ENCODE measurements around the gene OSBPL10.

Gene OSBPL10

GRCh38 chr3:31770822-31771326 is 210.2 kb downstream of the OSBPL10 start:
- FAIRE-seq (no peak), DNase-seq (ENCODE audit: insufficient read length, low spot score) (no peak)
- TF ChIP-seq POLR2AphosphoS5 (IDR thresholded peaks at IDR 0.05; ENCODE audit: low read depth, low read length) (no peak), POU2F2 (IDR thresholded peaks at IDR 0.05; ENCODE audit: low read depth, low read length) (no peak), PAX5 (IDR thresholded peaks at IDR 0.05; ENCODE audit: insufficient read depth, low read length, severe bottlenecking) (no peak), TAF1 (IDR thresholded peaks at IDR 0.05; ENCODE audit: low read depth, low read length) (no peak), POLR2A (IDR thresholded peaks at IDR 0.05; ENCODE audit: low read depth, low read length) (no peak), SPI1 (IDR thresholded peaks at IDR 0.05; ENCODE audit: low read depth, low read length) (no peak)

GRCh38 chr3:31768479-31769125 is 212.5 kb downstream of the OSBPL10 start:
- FAIRE-seq = no peak
- no peak for DNase-seq (ENCODE audit: insufficient read length, low spot score)
- TF ChIP-seq SPI1 (IDR thresholded peaks at IDR 0.05; ENCODE audit: low read depth, low read length) (no peak), POU2F2 (IDR thresholded peaks at IDR 0.05; ENCODE audit: low read depth, low read length) (no peak), POLR2AphosphoS5 (IDR thresholded peaks at IDR 0.05; ENCODE audit: low read depth, low read length) (no peak), PAX5 (IDR thresholded peaks at IDR 0.05; ENCODE audit: insufficient read depth, low read length, severe bottlenecking) (no peak), TAF1 (IDR thresholded peaks at IDR 0.05; ENCODE audit: low read depth, low read length) (no peak), POLR2A (IDR thresholded peaks at IDR 0.05; ENCODE audit: low read depth, low read length) (no peak)

GRCh38 chr3:31767920-31768319 is 213.1 kb downstream of the OSBPL10 start:
- DNase-seq (ENCODE audit: insufficient read length, low spot score) (no peak), FAIRE-seq (no peak)
- TF ChIP-seq SPI1 (IDR thresholded peaks at IDR 0.05; ENCODE audit: low read depth, low read length) (no peak), PAX5 (IDR thresholded peaks at IDR 0.05; ENCODE audit: insufficient read depth, low read length, severe bottlenecking) (no peak), POLR2AphosphoS5 (IDR thresholded peaks at IDR 0.05; ENCODE audit: low read depth, low read length) (no peak), POLR2A (IDR thresholded peaks at IDR 0.05; ENCODE audit: low read depth, low read length) (no peak), TAF1 (IDR thresholded peaks at IDR 0.05; ENCODE audit: low read depth, low read length) (no peak), POU2F2 (IDR thresholded peaks at IDR 0.05; ENCODE audit: low read depth, low read length) (no peak)

GRCh38 chr3:31766669-31767068 is 214.4 kb downstream of the OSBPL10 start:
- DNase-seq (ENCODE audit: insufficient read length, low spot score) (no peak), FAIRE-seq (no peak)
- TF ChIP-seq POLR2A (IDR thresholded peaks at IDR 0.05; ENCODE audit: low read depth, low read length) = no peak

GRCh38 chr3:31765871-31766270 is 215.2 kb downstream of the OSBPL10 start:
- no peak for DNase-seq (ENCODE audit: insufficient read length, low spot score)
- TF ChIP-seq POU2F2 (IDR thresholded peaks at IDR 0.05; ENCODE audit: low read depth, low read length) (no peak), POLR2AphosphoS5 (IDR thresholded peaks at IDR 0.05; ENCODE audit: low read depth, low read length) (no peak)
- no peak for FAIRE-seq

- DNase-seq (ENCODE audit: insufficient read length, low spot score) = no peak
- FAIRE-seq = no peak
These were observed 217.3 kb downstream of the OSBPL10 start for GRCh38 chr3:31763731-31764130.

GRCh38 chr3:31762888-31763351 is 218.1 kb downstream of the OSBPL10 start:
- no peak for FAIRE-seq
- no peak for TF ChIP-seq POLR2AphosphoS5 (IDR thresholded peaks at IDR 0.05; ENCODE audit: low read depth, low read length)
- TF ChIP-seq TAF1 (IDR thresholded peaks at IDR 0.05; ENCODE audit: low read depth, low read length) = no peak
- no peak for TF ChIP-seq PAX5 (IDR thresholded peaks at IDR 0.05; ENCODE audit: insufficient read depth, low read length, severe bottlenecking)
- TF ChIP-seq POU2F2 (IDR thresholded peaks at IDR 0.05; ENCODE audit: low read depth, low read length) = no peak
- no peak for TF ChIP-seq POLR2A (IDR thresholded peaks at IDR 0.05; ENCODE audit: low read depth, low read length)
- TF ChIP-seq SPI1 (IDR thresholded peaks at IDR 0.05; ENCODE audit: low read depth, low read length) = no peak
- no peak for DNase-seq (ENCODE audit: insufficient read length, low spot score)

More at GRCh38 chr3:31763731-31764130, 217.3 kb downstream of the OSBPL10 start:
- TF ChIP-seq POLR2AphosphoS5 (IDR thresholded peaks at IDR 0.05; ENCODE audit: low read depth, low read length) (no peak), SPI1 (IDR thresholded peaks at IDR 0.05; ENCODE audit: low read depth, low read length) (no peak), PAX5 (IDR thresholded peaks at IDR 0.05; ENCODE audit: insufficient read depth, low read length, severe bottlenecking) (no peak), TAF1 (IDR thresholded peaks at IDR 0.05; ENCODE audit: low read depth, low read length) (no peak), POLR2A (IDR thresholded peaks at IDR 0.05; ENCODE audit: low read depth, low read length) (no peak), POU2F2 (IDR thresholded peaks at IDR 0.05; ENCODE audit: low read depth, low read length) (no peak)

GRCh38 chr3:31762097-31762764 is 218.8 kb downstream of the OSBPL10 start:
- TF ChIP-seq POU2F2 (IDR thresholded peaks at IDR 0.05; ENCODE audit: low read depth, low read length) (no peak), PAX5 (IDR thresholded peaks at IDR 0.05; ENCODE audit: insufficient read depth, low read length, severe bottlenecking) (no peak), POLR2A (IDR thresholded peaks at IDR 0.05; ENCODE audit: low read depth, low read length) (no peak), POLR2AphosphoS5 (IDR thresholded peaks at IDR 0.05; ENCODE audit: low read depth, low read length) (no peak), TAF1 (IDR thresholded peaks at IDR 0.05; ENCODE audit: low read depth, low read length) (no peak), SPI1 (IDR thresholded peaks at IDR 0.05; ENCODE audit: low read depth, low read length) (no peak)
- DNase-seq (ENCODE audit: insufficient read length, low spot score) (no peak), FAIRE-seq (no peak)

GRCh38 chr3:31760654-31761053 is 220.4 kb downstream of the OSBPL10 start:
- DNase-seq (ENCODE audit: insufficient read length, low spot score) = no peak
- FAIRE-seq = no peak
- TF ChIP-seq PAX5 (IDR thresholded peaks at IDR 0.05; ENCODE audit: insufficient read depth, low read length, severe bottlenecking) (no peak), SPI1 (IDR thresholded peaks at IDR 0.05; ENCODE audit: low read depth, low read length) (no peak), POU2F2 (IDR thresholded peaks at IDR 0.05; ENCODE audit: low read depth, low read length) (no peak), POLR2A (IDR thresholded peaks at IDR 0.05; ENCODE audit: low read depth, low read length) (no peak), TAF1 (IDR thresholded peaks at IDR 0.05; ENCODE audit: low read depth, low read length) (no peak), POLR2AphosphoS5 (IDR thresholded peaks at IDR 0.05; ENCODE audit: low read depth, low read length) (no peak)
